CD14-positive monocyte (primary cell): ENCODE results near the gene MACROD1. TPM values are rescaled to one million over a fixed set of nuclear protein-coding genes. Genes with fewer than 3 reads are reported as not detected.

Source experiments
- DNase-seq, 3 donors: peaks; one replicate each; pipeline ENCODE4 v3.0.0-alpha.2; 2011 to 2022
- H2AFZ ChIP-seq: 2 replicates; pipeline ENCODE4 v1.6.0; 2012; ENCODE audit warnings: mild to moderate bottlenecking, low read depth, low read length, inconsistent platforms; ENCODE audit not compliant: insufficient read depth, poor library complexity, severe bottlenecking
- H3K27ac ChIP-seq, 2 donors: 1 replicate in 1 of 2; 2 replicates in 1 of 2; pipeline ENCODE4 v1.5.1; 2012 to 2013; ENCODE audit warnings: low read length in 2 of 2, control low read depth in 1 of 2, inconsistent platforms in 1 of 2, low read depth in 1 of 2, mild to moderate bottlenecking in 1 of 2
- H3K27me3 ChIP-seq, 2 donors: one replicate each; pipeline versions ENCODE4 v1.6.0 to v1.6.1; 2011 to 2013; ENCODE audit warnings: low read length in 2 of 2; ENCODE audit not compliant: control insufficient read depth in 2 of 2, insufficient read depth in 2 of 2
- H3K36me3 ChIP-seq, 2 donors: replicated peaks in 1 of 2; 1 replicate in 1 of 2; 2 replicates in 1 of 2; pipeline versions ENCODE4 v1.5.1 to v1.6.1; 2012 to 2013; ENCODE audit warnings: low read length in 2 of 2, control low read depth in 1 of 2, inconsistent platforms in 1 of 2, mild to moderate bottlenecking in 1 of 2; ENCODE audit not compliant: insufficient read depth in 2 of 2, control insufficient read depth in 1 of 2
- H3K4me1 ChIP-seq, 2 donors: 1 replicate in 1 of 2; 2 replicates in 1 of 2; pipeline versions ENCODE4 v1.5.1 to v1.6.1; 2012 to 2013; ENCODE audit warnings: low read length in 2 of 2, control low read depth in 1 of 2, inconsistent platforms in 1 of 2, mild to moderate bottlenecking in 1 of 2, moderate library complexity in 1 of 2; ENCODE audit not compliant: insufficient read depth in 2 of 2, control insufficient read depth in 1 of 2
- H3K4me2 ChIP-seq: replicated peaks from 2 replicates; pipeline ENCODE3; 2012; ENCODE audit warnings: low read length, moderate library complexity, mild to moderate bottlenecking; ENCODE audit not compliant: poor library complexity, severe bottlenecking; ENCODE audit errors: extremely low read depth
- H3K4me3 ChIP-seq, 3 experiments: fragments of 200-600 bp in 1 of 3; sonication (generic) in 1 of 3; replicated peaks in 1 of 3; 1 replicate in 2 of 3; 2 replicates in 1 of 3; pipeline ENCODE4 v1.5.1; 2011 to 2013; ENCODE audit warnings: low read length in 3 of 3, mild to moderate bottlenecking in 3 of 3, control low read depth in 2 of 3, low read depth in 2 of 3, inconsistent platforms in 1 of 3, moderate library complexity in 1 of 3
- H3K79me2 ChIP-seq: 2 replicates; pipeline ENCODE4 v1.6.0; 2012; ENCODE audit warnings: mild to moderate bottlenecking, control low read depth, inconsistent platforms, low read length, moderate library complexity; ENCODE audit not compliant: insufficient read depth
- H3K9ac ChIP-seq: 2 replicates; pipeline ENCODE4 v1.6.0; 2017; ENCODE audit warnings: low read length, mild to moderate bottlenecking; ENCODE audit not compliant: insufficient read depth, poor library complexity, severe bottlenecking
- H3K9me3 ChIP-seq, 2 donors: replicated peaks in 1 of 2; 1 replicate in 1 of 2; 2 replicates in 1 of 2; pipeline versions ENCODE4 v1.5.1 to v1.6.1; 2012 to 2013; ENCODE audit warnings: low read length in 2 of 2, control low read depth in 1 of 2; ENCODE audit not compliant: control insufficient read depth in 1 of 2, insufficient read depth in 1 of 2
- H4K20me1 ChIP-seq: 2 replicates; pipeline ENCODE4 v1.6.0; 2012; ENCODE audit warnings: mild to moderate bottlenecking, low read length, control low read depth, moderate library complexity; ENCODE audit not compliant: insufficient read depth
- H3K27ac Mint-ChIP-seq, 7 donors: one replicate each; pipeline ENCODE4 v1.8.0; 2020; ENCODE audit warnings: mild to moderate bottlenecking in 7 of 7, mixed read lengths in 7 of 7, moderate library complexity in 6 of 7, inconsistent platforms in 2 of 7
- H3K27me3 Mint-ChIP-seq, 3 donors: one replicate each; pipeline ENCODE4 v1.8.0; 2021 to 2022; ENCODE audit warnings: low read depth in 3 of 3, mild to moderate bottlenecking in 3 of 3, mixed read lengths in 3 of 3, moderate library complexity in 3 of 3, inconsistent platforms in 1 of 3
- H3K36me3 Mint-ChIP-seq, 2 donors: one replicate each; pipeline ENCODE4 v1.8.0; 2020; ENCODE audit warnings: mixed read lengths in 2 of 2, inconsistent platforms in 1 of 2, mild to moderate bottlenecking in 1 of 2
- H3K4me1 Mint-ChIP-seq: one replicate; pipeline ENCODE4 v1.8.0; 2020; ENCODE audit warnings: mild to moderate bottlenecking, mixed read lengths
- H3K4me3 Mint-ChIP-seq, 2 donors: one replicate each; pipeline ENCODE4 v1.8.0; 2020; ENCODE audit warnings: mild to moderate bottlenecking in 2 of 2, mixed read lengths in 2 of 2, moderate library complexity in 1 of 2
- H3K9me3 Mint-ChIP-seq, 7 donors: one replicate each; pipeline ENCODE4 v1.8.0; 2020 to 2022; ENCODE audit warnings: mixed read lengths in 7 of 7, mild to moderate bottlenecking in 6 of 7, moderate library complexity in 6 of 7, inconsistent platforms in 2 of 7
- WGBS: methylation state at CpG from one replicate; pipeline ENCODE4 v1.1.5; 2013; ENCODE audit warnings: missing lambda C conversion rate; ENCODE audit not compliant: insufficient coverage; 5-methylcytosine and 5-hydroxymethylcytosine counted together
- intact Hi-C, 2 donors: fragments of 100-400 bp; cut with micrococcal nuclease; formaldehyde crosslinking; loops; one replicate each; pipeline versions ENCODE4 v1.15.0 to v1.15.1; 2023
- polyA plus RNA-seq, 3 donors: library from polyadenylated mRNA; depleted of rRNA in 1 of 3; unstranded in 2 of 3; stranded (reverse) in 1 of 3; fragments of 300-500 nt in 2 of 3; fragments of >200 nt in 1 of 3; fragmentation: Illumina TruSeq in 2 of 3; gene quantifications; 1 replicate in 2 of 3; 2 replicates in 1 of 3; pipeline ENCODE4 v1.2.3, GENCODE V29; 2012 to 2021
- TF ChIP-seq, protein P1 (sequence below): fragments of 200-600 bp; IDR thresholded peaks from one replicate; pipeline ENCODE4 v1.8.0; 2022; ENCODE audit warnings: antibody characterized with exemption, mild to moderate bottlenecking

Gene MACROD1
- polyA plus RNA-seq, 3 donors: 1.5 to 2.4 (median 2.2) TPM

- no peak overlapping the region for H3K4me3 ChIP-seq
- 93% methylated on average over 12 of the region's 12 CpGs for WGBS
- no peak overlapping the region for H3K4me2 ChIP-seq
- peaks cover 21 to 27% of the 10 kb centered on the region in 2 donors for H3K4me1 ChIP-seq
- H4K20me1 ChIP-seq: no peaks in the 10 kb centered on the region
- TF ChIP-seq, protein P1, sequence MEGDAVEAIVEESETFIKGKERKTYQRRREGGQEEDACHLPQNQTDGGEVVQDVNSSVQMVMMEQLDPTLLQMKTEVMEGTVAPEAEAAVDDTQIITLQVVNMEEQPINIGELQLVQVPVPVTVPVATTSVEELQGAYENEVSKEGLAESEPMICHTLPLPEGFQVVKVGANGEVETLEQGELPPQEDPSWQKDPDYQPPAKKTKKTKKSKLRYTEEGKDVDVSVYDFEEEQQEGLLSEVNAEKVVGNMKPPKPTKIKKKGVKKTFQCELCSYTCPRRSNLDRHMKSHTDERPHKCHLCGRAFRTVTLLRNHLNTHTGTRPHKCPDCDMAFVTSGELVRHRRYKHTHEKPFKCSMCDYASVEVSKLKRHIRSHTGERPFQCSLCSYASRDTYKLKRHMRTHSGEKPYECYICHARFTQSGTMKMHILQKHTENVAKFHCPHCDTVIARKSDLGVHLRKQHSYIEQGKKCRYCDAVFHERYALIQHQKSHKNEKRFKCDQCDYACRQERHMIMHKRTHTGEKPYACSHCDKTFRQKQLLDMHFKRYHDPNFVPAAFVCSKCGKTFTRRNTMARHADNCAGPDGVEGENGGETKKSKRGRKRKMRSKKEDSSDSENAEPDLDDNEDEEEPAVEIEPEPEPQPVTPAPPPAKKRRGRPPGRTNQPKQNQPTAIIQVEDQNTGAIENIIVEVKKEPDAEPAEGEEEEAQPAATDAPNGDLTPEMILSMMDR: no peak
- H3K9me3 ChIP-seq: no peaks in the 10 kb centered on the region
- peaks cover 0 to 1% (median 0%) of the 10 kb centered on the region in 7 donors for H3K9me3 Mint-ChIP-seq
- no peak overlapping the region for H3K27ac ChIP-seq
- H3K4me3 Mint-ChIP-seq: no peak overlapping the region
- H3K27ac Mint-ChIP-seq: peak overlapping the region in 1 of 7 donors; percentile 76
- no peaks in the 10 kb centered on the region for H3K36me3 ChIP-seq
- no peaks in the 10 kb centered on the region for H3K27me3 ChIP-seq
- peaks cover 10% of the 10 kb centered on the region for H3K79me2 ChIP-seq
- intact Hi-C loops: no loop called here
- no peak overlapping the region for H3K9ac ChIP-seq
- H3K36me3 Mint-ChIP-seq: peaks cover 0 to 3% of the 10 kb centered on the region in 2 donors
- DNase-seq: no peak
- H3K27me3 Mint-ChIP-seq: peaks cover 0 to 6% (median 0%) of the 10 kb centered on the region in 3 donors
- peaks cover 41% of the 10 kb centered on the region for H3K4me1 Mint-ChIP-seq
- H2AFZ ChIP-seq: no peak overlapping the region
Measured at GRCh38 chr11:64178951-64179639, 13.2 kb upstream of the MACROD1 start.

DNA sequence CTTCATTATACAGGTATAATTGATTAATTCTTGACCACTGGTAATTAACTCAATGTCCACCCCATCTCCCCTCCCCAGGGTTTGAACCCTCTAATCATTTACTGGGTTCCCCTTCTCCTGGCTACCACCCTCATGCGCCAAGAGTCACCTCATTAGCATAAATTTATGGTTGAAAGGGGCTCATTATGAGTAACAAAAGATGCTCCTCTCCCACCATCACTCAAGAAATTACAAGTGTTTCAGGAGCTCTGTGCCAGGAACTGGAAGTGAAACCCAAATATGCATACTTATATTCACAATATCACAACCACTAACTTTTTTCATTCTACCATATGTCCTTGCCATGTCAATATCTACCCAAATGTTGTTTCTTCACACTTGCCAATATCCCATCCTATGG lies 12.3 kb upstream of the MACROD1 start:
- intact Hi-C loops: no loop called here

More for the DNA sequence above, 12.3 kb upstream of the MACROD1 start:
- Mint-ChIP-seq H3K4me1 (peaks cover 32% of the 10 kb centered on the region), H3K27me3 (peaks cover 0 to 6% (median 0%) of the 10 kb centered on the region in 3 donors), H3K9me3 (peaks cover 0 to 7% (median 3%) of the 10 kb centered on the region in 7 donors), H3K36me3 (peaks cover 0 to 3% of the 10 kb centered on the region in 2 donors), H3K4me3 (no peak overlapping the region), H3K27ac (no peak overlapping the region)
- no peaks in the 10 kb centered on the region for H4K20me1 ChIP-seq
- peaks cover 12 to 20% of the 10 kb centered on the region in 2 donors for H3K4me1 ChIP-seq
- no peaks in the 10 kb centered on the region for H3K27me3 ChIP-seq
- H3K4me2 ChIP-seq: no peak overlapping the region
- WGBS: no CpG with 5 or more reads among the region's 1 CpG
- peaks cover 0 to 7% of the 10 kb centered on the region in 2 donors for H3K9me3 ChIP-seq
- no peak overlapping the region for H3K27ac ChIP-seq
- no peak overlapping the region for H3K4me3 ChIP-seq
- no peak overlapping the region for H2AFZ ChIP-seq
- no peaks in the 10 kb centered on the region for H3K36me3 ChIP-seq
- DNase-seq: no peak
- no peak overlapping the region for H3K9ac ChIP-seq
- peaks cover 1% of the 10 kb centered on the region for H3K79me2 ChIP-seq
- TF ChIP-seq, protein P1: no peak
